Measurements from ENCODE around the gene MEF2A.
"Not testable (repeated sequence)": the region's sequence is repeated elsewhere in the genome, so short reads cannot be mapped to it uniquely, and the experiment has no call there.

The MEF2A gene

DNA sequence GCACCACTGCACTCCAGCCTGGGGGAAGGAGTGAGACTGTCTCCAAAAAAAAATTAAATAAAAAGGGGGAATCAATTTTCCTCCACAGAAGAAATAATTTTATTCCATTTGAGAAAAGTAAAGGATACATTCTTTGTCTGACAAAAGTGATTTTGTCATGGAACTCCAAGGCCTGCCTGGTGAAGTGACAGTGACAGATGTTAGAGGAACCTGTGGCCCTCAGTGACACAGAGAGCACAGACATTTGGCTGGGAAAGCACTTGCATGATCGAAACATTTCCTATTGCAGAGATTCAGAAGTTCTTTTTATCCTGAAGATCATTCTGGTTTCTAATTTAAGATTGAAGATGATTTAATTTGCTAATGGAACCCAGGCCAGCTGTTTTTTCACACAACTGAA lies 161.5 kb downstream of the MEF2A start:
- in situ Hi-C loops (cut with MboI; ENCODE audit: low sequenced_read_pairs), result no loop called here

DNA sequence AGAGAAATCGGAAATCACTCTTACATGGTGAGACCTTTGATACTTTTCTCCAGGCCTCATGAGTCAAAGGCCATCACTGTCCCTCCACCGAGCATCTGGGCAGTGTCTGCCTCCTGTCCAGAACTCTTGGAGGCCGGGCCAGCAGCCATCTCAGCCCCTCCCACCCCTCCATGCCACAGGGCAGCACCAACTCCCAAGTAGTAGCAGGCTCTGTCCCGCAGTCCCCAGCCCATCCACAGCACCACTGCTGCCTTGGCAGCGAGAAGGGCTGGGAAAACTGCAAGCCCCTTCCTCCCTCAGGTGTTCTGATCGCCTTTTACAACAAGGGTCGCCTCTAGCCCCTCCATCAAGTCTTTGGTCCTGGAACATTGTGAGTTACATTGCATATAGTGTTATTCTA lies 161.9 kb downstream of the MEF2A start:
- in situ Hi-C loops (cut with MboI; ENCODE audit: low sequenced_read_pairs), result no loop called here

DNA sequence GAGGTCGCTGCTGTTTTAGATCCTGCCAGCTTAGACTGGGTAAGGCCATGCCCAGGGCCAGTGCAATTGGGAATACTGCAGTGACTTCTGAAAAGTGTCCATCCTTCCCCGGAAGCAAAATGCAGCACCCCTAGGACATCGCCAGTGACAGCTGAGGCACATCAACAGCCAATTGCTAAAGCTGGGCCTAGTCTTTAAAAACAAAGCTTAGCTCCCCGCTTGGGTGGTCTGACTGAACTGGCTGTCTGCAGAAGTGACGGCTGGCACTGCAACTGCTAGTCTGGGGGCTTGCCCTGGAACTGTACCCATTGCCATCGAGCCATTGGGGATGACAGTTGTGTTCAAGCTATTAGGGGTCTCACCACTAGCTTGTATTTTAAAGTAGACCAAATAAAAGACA lies 163.1 kb downstream of the MEF2A start:
- in situ Hi-C loops (cut with MboI; ENCODE audit: low sequenced_read_pairs), result no loop called here

DNA sequence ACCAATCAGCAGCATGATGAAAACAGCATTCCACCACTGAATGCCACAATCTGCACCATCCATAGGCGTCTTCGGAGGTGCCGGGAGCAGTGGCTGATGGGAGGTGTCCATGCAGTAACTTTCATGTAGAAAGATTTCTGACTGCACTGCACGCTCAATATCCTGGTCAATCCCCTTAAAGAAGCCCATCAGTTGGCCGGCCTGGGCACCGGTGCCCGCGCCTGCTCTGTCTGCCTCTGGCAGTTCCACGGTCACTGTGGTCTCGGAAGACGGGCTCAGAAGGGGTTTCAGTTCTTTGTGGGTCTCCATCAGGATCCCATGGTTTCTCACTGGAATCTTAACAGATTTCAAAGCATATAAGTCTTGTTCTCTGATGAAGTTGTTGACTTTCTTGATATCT lies 163.5 kb downstream of the MEF2A start:
- in situ Hi-C loops (cut with MboI; ENCODE audit: low sequenced_read_pairs), result no loop called here

DNA sequence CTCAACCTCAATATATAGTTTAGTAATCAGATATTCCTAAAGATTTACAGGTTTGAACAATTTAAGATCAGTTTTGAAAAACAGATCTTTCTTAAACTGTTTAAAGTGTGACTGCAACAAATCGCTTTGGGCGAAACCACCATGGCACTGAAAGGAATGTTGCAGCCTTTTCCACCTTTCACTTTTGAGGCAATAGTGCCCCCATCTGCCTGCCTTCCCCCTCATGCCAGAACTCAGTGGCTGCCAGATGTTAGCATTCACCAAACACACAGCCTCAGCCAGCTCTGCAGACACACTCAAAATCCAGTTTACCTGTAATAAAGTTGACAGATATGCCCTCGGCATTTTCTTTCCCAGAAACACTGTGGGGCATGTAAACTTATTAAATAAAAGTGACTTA lies 164.1 kb downstream of the MEF2A start:
- in situ Hi-C loops (cut with MboI; ENCODE audit: low sequenced_read_pairs), result no loop called here

DNA sequence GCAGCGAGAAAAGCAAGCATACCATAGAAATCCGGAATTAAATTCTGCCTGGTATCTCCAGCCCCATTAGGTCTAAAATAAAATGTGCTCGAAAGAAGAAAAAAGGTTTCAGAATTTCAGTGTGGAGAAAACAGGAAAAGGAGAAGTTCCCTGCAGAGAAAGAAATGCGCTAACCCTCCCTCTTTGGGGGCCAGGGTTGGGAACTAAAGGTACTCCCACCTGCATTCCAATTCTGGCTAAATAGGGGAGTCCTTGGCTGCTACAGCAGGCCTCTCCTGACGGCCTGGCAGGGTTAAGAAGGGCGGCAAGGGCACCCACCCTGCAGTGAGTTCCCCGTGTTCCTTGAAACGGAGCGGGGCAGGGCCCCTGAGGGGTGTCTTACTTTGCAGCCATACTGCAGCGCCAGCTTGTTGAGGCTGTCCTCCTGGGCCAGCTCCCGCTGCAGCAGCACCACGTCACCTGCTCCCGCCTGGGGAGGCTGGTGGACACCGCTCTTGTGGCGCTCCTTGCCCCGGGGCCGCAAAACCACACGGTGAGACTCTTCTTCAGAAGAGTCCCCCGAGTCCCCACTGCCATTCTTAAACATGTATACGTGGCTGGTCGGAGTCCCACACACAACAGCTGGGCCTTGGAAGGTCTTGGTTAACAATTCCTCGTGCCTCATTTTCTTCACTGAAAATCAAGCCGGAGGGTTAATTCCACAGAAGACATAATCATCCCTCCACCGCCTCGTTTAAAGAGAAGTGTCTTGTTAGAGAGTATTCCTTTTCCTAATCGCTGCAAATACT lies 165.7 kb downstream of the MEF2A start:
- in situ Hi-C loops (cut with MboI; ENCODE audit: low sequenced_read_pairs), result no loop called here

DNA sequence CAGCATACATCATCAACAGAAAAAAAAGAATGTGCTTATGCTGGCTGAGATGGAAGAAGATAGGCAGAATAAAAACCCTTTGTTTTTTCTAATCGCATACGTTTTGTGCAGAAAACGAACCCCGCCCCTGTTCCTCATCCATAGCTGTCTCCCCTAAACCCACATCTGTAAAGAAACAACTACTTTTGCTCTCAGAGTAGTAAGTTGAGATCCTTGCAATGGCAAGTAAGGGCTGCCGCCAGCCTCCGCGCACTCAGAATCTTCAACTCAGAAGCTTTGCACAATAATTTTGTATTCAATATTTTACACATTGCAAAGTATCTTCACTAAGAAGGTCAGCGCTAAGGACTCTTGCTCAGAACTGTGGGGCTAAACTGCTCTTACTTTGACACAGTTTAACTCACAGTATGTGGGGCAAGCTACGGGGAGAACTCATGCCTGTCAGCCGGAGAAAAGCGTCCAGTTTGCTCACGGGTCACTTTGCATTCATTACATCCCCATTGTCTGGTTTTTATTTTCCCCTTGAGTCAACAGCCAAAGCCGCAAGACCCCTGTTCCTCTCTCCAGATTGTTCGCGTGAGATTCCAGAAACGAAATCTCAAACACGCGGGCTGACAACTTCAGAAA lies 166.5 kb downstream of the MEF2A start:
- in situ Hi-C loops (cut with MboI; ENCODE audit: low sequenced_read_pairs), result no loop called here

DNA sequence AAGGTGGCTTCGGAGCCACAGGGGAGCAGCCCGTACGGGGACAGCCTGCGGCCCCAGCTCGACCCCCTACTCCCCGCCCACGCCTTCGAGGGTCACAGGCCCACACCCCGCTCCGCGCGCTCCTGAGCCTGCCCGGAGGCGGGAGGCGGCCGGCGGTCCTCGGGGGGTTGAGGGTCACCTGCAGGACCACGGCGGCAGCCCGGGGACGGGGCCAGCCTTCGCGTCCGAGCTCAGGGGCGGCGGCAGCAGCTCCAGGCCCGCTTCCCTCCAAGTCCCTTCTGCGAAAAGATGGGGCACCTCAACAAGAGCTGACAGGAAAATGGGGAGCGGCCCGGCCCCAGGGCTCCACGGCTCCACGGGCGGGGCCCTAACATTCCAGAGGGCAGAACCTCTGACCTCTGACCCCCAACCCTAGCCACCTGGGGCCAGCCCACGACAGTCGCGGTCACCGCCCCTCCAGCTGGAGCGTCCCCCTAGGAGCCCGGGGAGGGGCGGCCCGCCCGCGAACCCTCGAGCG lies 167.0 kb downstream of the MEF2A start:
- in situ Hi-C loops (cut with MboI; ENCODE audit: low sequenced_read_pairs), result no loop called here

DNA sequence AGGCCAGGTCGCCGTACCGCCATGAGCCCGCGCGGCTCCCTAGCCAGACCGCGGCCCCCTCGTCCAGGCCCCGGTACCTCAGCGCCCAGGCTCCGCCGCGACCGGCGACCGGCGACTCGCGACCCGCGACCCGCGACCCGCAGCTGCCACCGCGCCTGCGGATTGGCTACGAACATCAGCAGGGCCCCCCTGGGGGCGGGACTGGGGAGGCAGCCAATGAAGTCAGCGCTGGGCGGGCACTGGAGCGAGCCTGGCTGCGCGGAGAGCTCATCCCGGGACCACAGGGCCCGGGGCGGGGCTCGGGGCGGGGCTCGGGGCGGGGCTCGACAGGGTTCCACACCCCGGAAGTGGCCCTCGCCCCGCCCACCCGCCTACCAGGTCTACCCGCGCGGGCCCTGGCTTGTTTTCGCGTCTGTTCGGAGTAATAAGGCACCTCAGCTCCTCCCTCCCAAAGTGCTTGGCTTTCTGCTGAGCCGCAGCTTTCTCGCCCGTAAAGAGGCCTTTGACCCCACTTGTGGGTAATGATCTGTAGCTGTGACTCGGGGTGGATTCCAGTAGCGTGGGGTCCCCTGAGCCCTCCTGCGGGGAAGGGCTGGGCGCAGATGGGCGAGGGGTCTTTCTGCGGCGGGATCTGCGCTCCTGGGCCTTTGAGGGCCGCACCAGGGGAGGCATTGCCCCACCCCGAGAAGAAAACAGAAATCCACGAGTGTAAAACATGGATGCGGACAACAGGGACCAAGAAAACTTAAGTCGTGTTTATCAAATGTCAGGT lies 167.7 kb downstream of the MEF2A start, which contains the start of gene LYSMD4:
Gene LYSMD4 (minus strand): TSS at position 170 of the 772 bp plus-strand sequence. CDS start 1,438 bp downstream, outside the sequence.
- in situ Hi-C loops (cut with MboI; ENCODE audit: low sequenced_read_pairs), result no loop called here

DNA sequence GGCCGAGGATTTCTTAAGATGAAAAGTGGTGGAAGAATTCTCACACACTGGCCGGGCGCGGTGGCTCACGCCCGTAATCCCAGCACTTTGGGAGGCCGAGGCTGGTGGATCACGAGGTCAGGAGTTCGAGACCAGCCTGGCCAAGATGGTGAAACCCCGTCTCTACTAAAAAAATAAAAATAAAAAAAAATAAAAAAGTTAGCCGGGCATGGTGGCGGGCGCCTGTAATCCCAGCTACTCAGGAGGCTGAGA lies 168.2 kb downstream of the MEF2A start:
- in situ Hi-C loops (cut with MboI; ENCODE audit: low sequenced_read_pairs), result not testable (repeated sequence)

DNA sequence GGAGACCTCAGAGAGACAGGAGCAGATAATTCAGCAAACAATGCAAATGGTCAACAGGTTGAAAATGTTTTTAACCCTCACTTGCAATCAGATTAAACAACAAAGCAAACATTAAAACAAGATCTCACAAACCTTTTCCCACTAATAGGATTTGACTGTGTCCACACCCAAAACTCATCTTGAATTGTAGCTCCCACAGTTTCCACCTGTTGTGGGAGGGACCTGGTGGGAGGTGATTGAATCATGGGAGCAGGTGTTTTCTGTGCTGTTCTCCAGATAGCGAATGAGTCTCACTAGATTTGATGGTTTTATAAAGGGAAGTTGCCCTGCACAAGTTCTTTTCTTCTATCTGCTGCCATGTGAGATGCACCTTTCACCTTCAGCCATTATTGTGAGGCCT lies 168.8 kb downstream of the MEF2A start:
- in situ Hi-C loops (cut with MboI; ENCODE audit: low sequenced_read_pairs), result no loop called here

DNA sequence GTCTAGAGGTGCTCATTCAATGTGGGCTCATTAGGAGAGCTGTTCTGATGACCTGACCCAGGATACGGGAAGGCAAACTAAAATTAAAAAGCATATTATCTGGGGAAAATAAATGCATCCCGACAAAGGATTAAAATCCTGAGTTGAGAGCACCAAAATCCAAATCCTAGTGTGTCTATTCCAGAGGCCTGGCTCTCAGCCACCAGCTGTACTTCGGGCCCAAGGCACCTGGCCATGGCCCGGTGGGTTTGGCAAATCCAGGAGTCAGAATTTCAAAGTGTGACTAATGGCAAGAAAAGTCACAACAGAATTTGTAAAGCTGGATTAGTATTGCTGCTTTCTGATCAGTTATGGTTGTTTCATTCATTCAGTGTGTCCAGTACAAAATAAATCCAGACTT lies 170.1 kb downstream of the MEF2A start:
- in situ Hi-C loops (cut with MboI; ENCODE audit: low sequenced_read_pairs), result no loop called here

DNA sequence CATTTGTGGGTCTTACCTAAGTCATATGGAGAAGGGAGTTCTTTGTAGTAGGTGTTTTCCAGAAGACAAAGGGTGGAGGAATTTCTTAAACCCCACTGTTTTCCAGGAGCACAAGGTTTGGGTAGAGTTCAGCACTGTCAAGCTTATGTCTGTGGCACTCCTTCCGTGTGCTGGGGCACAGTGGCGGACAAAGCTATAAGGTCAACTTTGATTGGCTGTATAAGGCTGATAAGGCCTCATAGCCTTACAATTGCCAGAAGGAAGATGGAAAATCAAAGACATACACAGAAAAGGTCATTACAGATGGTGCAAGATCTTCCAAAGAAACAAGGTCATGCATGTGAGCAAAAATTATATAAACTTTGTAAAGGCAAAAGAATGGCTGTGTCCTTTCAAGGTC lies 170.9 kb downstream of the MEF2A start:
- in situ Hi-C loops (cut with MboI; ENCODE audit: low sequenced_read_pairs), result no loop called here

DNA sequence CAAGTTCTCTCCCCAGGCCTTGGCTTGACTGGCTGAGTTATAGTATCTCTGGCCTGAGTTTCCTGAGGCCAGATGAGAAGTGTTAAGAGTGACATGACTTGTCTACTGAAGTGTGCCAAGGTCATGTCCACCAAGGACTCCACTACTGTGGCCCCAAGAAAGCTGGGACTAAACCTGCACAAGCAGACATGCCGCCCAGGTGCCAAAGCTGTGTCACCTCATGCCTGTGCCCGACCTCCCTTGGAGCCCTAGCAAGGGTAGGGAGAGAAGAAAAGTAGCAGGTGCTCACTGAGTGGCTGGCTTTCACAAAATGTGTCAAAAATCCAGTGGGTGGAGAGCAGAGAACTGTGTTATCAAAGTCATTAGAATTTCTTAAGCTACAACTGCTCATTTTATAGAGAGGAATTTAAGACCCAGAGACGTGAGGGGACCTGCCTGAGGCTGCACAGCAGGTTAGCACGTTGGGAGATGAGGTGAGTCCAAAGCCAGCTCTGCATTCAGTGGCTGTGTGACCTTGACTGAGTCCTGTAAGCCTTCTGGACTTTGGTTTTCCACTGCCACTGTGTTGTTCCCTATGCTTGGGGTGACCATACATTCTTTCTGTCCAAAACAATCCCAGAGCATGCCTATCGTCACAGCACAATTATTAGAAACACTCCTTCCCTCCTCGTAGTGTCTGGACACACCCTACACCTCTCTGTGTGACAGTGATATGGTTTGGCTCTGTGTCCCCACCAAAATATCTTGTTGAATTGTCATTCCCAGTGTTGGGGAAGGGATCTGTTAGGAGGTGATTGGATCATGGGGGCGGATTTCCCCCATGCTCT lies 172.4 kb downstream of the MEF2A start:
- in situ Hi-C loops (cut with MboI; ENCODE audit: low sequenced_read_pairs), result no loop called here

DNA sequence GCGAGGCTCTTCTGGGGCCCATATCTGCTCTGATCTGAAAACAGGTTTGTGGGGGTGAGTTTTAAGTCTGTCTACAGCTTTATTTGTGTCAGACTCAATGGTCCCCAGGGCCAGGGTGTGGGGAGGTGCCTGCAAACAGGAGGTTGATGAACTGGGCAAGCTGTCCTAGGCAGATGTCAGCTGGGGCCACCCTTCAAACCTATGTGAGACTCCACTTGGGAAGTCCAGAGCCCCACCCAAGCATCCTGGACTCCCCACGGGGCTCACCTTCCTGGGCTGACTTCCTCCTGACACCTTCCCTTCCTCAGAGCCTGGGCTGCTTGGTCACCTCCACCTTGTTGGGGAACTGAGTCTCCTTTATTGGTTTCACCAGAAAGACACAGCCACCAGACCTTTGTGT lies 176.1 kb downstream of the MEF2A start:
- in situ Hi-C loops (cut with MboI; ENCODE audit: low sequenced_read_pairs), result no loop called here

DNA sequence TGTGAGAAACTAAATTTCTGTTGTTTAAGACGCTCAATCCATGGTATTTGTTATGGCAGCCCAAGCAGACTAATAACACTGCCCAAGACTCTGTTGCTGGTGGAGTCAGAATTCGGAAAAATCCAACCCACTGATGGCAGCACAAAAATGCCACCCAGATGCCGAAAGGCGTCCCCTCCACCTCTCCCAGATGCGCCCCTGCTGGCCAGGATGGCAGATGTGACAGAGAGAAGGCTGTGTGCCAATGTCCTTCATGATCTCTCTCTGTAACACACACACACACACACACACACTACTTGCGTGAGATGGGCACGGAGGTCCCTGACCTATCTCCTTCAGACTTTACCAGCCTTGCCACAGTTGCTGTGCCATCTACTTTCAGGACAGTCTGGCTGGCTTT lies 178.4 kb downstream of the MEF2A start:
- in situ Hi-C loops (cut with MboI; ENCODE audit: low sequenced_read_pairs), result no loop called here

DNA sequence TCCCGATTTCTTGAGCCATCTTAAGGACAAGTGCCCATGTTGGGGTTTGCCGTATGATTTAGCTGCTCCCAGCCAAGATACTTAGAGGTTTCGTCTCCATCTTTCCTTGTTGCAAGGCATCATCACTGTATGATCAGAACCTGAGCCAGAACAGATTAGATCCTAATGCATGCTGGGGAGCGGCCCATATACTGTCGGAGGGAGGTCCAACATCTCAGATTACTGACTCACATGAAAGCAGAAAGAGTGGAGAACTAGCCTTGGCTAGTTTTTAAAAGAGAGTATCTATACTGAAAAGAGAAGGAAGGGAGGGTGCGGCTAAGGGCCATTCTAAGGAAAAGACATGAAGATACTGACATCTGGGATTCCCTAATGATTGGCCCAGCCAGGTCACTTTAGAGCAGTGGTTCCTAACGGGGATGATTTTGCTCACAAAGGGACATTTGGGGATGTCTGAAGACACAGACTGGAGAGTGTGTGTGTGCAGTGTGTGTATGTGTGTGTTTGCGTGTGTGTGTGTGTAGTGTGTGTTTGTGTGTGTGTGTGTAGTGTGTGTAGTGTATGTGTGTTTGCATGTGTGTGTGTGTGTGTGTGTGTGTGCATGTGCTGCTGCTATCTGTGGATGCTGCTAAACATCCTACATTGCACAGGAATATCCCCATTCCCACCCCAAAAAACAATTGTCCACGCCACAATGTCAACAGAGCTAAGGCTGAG lies 179.7 kb downstream of the MEF2A start:
- in situ Hi-C loops (cut with MboI; ENCODE audit: low sequenced_read_pairs), result no loop called here

DNA sequence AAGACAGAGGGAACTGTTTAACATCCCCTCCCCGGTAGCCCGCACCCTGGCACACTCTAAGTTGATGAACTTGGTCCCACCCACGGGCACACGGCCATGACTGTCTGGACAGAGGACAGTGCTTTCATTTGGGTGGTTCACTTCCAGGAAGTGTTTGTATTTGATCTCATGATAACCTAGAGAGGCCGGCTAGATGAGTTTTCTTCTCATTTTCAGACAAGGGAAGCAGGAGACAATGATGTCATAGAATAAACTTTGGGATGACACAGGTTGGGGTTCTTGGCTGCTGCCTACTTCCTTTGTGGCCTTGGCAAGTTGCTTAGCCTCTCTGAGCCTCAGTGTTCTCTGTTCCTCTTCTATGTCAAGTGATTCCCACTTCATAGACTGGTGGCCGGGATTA lies 183.6 kb downstream of the MEF2A start:
- in situ Hi-C loops (cut with MboI; ENCODE audit: low sequenced_read_pairs), result no loop called here

DNA sequence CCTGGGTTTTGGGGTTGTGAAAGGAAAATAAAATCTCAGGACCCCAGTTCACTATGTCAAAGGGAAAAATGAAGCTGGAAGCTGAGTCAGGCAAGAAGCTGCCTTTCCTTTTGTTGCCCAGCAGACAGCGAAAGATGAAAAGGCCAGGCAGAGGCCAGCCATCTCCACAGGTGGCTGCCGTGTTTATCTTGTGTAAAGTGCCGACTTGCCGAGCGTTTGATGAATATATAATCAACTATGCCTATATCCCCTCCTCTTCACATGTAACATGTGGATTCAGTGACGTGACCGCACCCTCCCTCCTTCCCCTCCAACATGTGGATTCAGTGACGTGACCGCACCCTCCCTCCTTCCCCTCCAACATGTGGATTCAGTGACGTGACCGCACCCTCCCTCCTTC lies 184.5 kb downstream of the MEF2A start:
- in situ Hi-C loops (cut with MboI; ENCODE audit: low sequenced_read_pairs), result not testable (repeated sequence)

DNA sequence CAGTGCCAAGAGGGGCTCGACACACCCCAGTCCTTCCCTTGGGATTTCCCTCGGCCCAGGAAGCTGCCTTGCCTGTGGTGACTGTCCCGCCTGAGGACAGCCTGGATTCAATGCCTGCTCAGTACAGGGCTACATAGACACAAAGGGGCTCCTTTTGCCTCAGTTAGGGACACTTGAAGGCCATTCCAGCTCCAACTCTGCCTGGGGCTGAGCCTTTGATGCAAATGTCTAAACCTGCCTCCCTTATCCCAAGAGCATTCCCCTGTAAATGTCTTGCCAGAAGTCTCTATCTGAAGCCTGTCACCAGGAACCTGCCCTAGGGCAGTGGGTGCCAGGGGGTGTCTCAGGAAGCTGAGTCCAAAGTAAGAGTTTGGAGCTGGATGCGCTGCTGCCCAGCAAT lies 186.8 kb downstream of the MEF2A start:
- in situ Hi-C loops (cut with MboI; ENCODE audit: low sequenced_read_pairs), result no loop called here
